HG03135 (cell line): ENCODE results near the gene FHIT.

Source experiments
- ATAC-seq: cut with Tn5 transposase; IDR thresholded peaks from one replicate; pipeline ENCODE4 v1.9.1; 2021; ENCODE audit warnings: mild to moderate bottlenecking, moderate library complexity; ENCODE audit not compliant: unreplicated experiment

Gene FHIT

GRCh38 chr3:60045686-60046085, 1205.6 kb downstream of the FHIT start:
- ATAC-seq: no peak

GRCh38 chr3:60036803-60037202, 1214.4 kb downstream of the FHIT start:
- no peak for ATAC-seq

- ATAC-seq: no peak
Observed at GRCh38 chr3:60033901-60034453, 1217.3 kb downstream of the FHIT start.

GRCh38 chr3:60030982-60031381, 1220.3 kb downstream of the FHIT start:
- no peak for ATAC-seq

- no peak for ATAC-seq
Observed at GRCh38 chr3:60028233-60028632, 1223.0 kb downstream of the FHIT start.

- ATAC-seq: no peak
Observed at GRCh38 chr3:60027335-60027734, 1223.9 kb downstream of the FHIT start.

GRCh38 chr3:60025096-60026050, 1225.9 kb downstream of the FHIT start:
- no peak for ATAC-seq

- ATAC-seq: no peak
Observed at GRCh38 chr3:60024400-60024799, 1226.9 kb downstream of the FHIT start.

- no peak for ATAC-seq
Observed at GRCh38 chr3:60023189-60023588, 1228.1 kb downstream of the FHIT start.

- no peak for ATAC-seq
Observed at GRCh38 chr3:60017631-60018030, 1233.6 kb downstream of the FHIT start.

GRCh38 chr3:60015032-60015705, 1236.1 kb downstream of the FHIT start:
- no peak for ATAC-seq

GRCh38 chr3:60013241-60013640, 1238.0 kb downstream of the FHIT start:
- no peak for ATAC-seq

GRCh38 chr3:60011218-60011617, 1240.0 kb downstream of the FHIT start:
- no peak for ATAC-seq

- peak; percentile 89 for ATAC-seq
Observed at GRCh38 chr3:60010781-60011180, 1240.5 kb downstream of the FHIT start.

GRCh38 chr3:60009931-60010478, 1241.2 kb downstream of the FHIT start:
- no peak for ATAC-seq

- no peak for ATAC-seq
Observed at GRCh38 chr3:60001369-60001768, 1249.9 kb downstream of the FHIT start.

GRCh38 chr3:60000311-60001105, 1250.7 kb downstream of the FHIT start:
- no peak for ATAC-seq

GRCh38 chr3:59998058-59998457, 1253.2 kb downstream of the FHIT start:
- no peak for ATAC-seq

- ATAC-seq: no peak
Observed at GRCh38 chr3:59997583-59997982, 1253.7 kb downstream of the FHIT start.

- ATAC-seq: no peak
Observed at GRCh38 chr3:59996056-59996455, 1255.2 kb downstream of the FHIT start.

- ATAC-seq: no peak
Observed at GRCh38 chr3:59995563-59995962, 1255.7 kb downstream of the FHIT start.
